ENCODE data around the gene INAFM2.

Gene INAFM2

GRCh38 chr15:40328751-40329150 lies 5.3 kb downstream of the INAFM2 start:
- Histone ChIP-seq H3K27me3 (ENCODE audit: insufficient read depth, low read length) (no peaks in the 10 kb centered on the region), H3K79me2 (ENCODE audit: control insufficient read depth, insufficient read depth, low read length, unreplicated experiment) (peaks cover 21% of the 10 kb centered on the region), H3K27ac (ENCODE audit: low read depth, low read length) (peak overlapping the region; percentile 31; the same call in 1 of the 2 replicates), H3K4me3 (ENCODE audit: low read depth, low read length) (no peak overlapping the region), H3K4me1 (ENCODE audit: control insufficient read depth, insufficient read depth, low read length, unreplicated experiment) (peaks cover 43% of the 10 kb centered on the region), H3K36me3 (ENCODE audit: insufficient read depth, low read length) (0 out of 2 replicates have a peak, but pooled peaks cover 6% of the 10 kb centered on the region), H2AFZ (ENCODE audit: low read length, unreplicated experiment) (no peak overlapping the region)

- no peaks in the 10 kb centered on the region for H3K27me3 ChIP-seq (ENCODE audit: insufficient read depth, low read length)
- H2AFZ ChIP-seq (ENCODE audit: low read length, unreplicated experiment) = no peak overlapping the region
- peaks cover 51% of the 10 kb centered on the region for H3K4me1 ChIP-seq (ENCODE audit: control insufficient read depth, insufficient read depth, low read length, unreplicated experiment)
- H3K79me2 ChIP-seq (ENCODE audit: control insufficient read depth, insufficient read depth, low read length, unreplicated experiment) = peaks cover 11% of the 10 kb centered on the region
- H3K27ac ChIP-seq (ENCODE audit: low read depth, low read length) = peak overlapping the region; percentile 31; the same call in 1 of the 2 replicates
- H3K4me3 ChIP-seq (ENCODE audit: low read depth, low read length) = no peak overlapping the region
- H3K36me3 ChIP-seq (ENCODE audit: insufficient read depth, low read length) = 0 out of 2 replicates have a peak, but pooled peaks cover 6% of the 10 kb centered on the region
Measured at GRCh38 chr15:40329804-40330203, 6.3 kb downstream of the INAFM2 start.

GRCh38 chr15:40330368-40330836 lies 6.9 kb downstream of the INAFM2 start:
- Histone ChIP-seq H3K4me1 (ENCODE audit: control insufficient read depth, insufficient read depth, low read length, unreplicated experiment) (peaks cover 51% of the 10 kb centered on the region), H3K79me2 (ENCODE audit: control insufficient read depth, insufficient read depth, low read length, unreplicated experiment) (peaks cover 5% of the 10 kb centered on the region), H3K4me3 (ENCODE audit: low read depth, low read length) (no peak overlapping the region), H2AFZ (ENCODE audit: low read length, unreplicated experiment) (no peak overlapping the region), H3K27me3 (ENCODE audit: insufficient read depth, low read length) (no peaks in the 10 kb centered on the region), H3K36me3 (ENCODE audit: insufficient read depth, low read length) (0 out of 2 replicates have a peak, but pooled peaks cover 6% of the 10 kb centered on the region), H3K27ac (ENCODE audit: low read depth, low read length) (no peak overlapping the region; the same call in 1 of the 2 replicates)

- no peaks in the 10 kb centered on the region for H3K79me2 ChIP-seq (ENCODE audit: control insufficient read depth, insufficient read depth, low read length, unreplicated experiment)
- no peak overlapping the region for H3K4me3 ChIP-seq (ENCODE audit: low read depth, low read length)
- no peaks in the 10 kb centered on the region for H3K27me3 ChIP-seq (ENCODE audit: insufficient read depth, low read length)
- no peak overlapping the region for H2AFZ ChIP-seq (ENCODE audit: low read length, unreplicated experiment)
- peaks cover 48% of the 10 kb centered on the region for H3K4me1 ChIP-seq (ENCODE audit: control insufficient read depth, insufficient read depth, low read length, unreplicated experiment)
- H3K27ac ChIP-seq (ENCODE audit: low read depth, low read length) = no peak overlapping the region
- H3K36me3 ChIP-seq (ENCODE audit: insufficient read depth, low read length) = 0 out of 2 replicates have a peak, but pooled peaks cover 6% of the 10 kb centered on the region
Measured at GRCh38 chr15:40331026-40331425, 7.5 kb downstream of the INAFM2 start.

GRCh38 chr15:40331637-40332036 lies 8.1 kb downstream of the INAFM2 start:
- no peak overlapping the region for H3K27ac ChIP-seq (ENCODE audit: low read depth, low read length)
- H3K36me3 ChIP-seq (ENCODE audit: insufficient read depth, low read length) = 0 out of 2 replicates have a peak, but pooled peaks cover 3% of the 10 kb centered on the region
- H3K4me3 ChIP-seq (ENCODE audit: low read depth, low read length) = no peak overlapping the region
- H3K4me1 ChIP-seq (ENCODE audit: control insufficient read depth, insufficient read depth, low read length, unreplicated experiment) = peaks cover 53% of the 10 kb centered on the region
- no peaks in the 10 kb centered on the region for H3K27me3 ChIP-seq (ENCODE audit: insufficient read depth, low read length)
- H3K79me2 ChIP-seq (ENCODE audit: control insufficient read depth, insufficient read depth, low read length, unreplicated experiment) = no peaks in the 10 kb centered on the region
- H2AFZ ChIP-seq (ENCODE audit: low read length, unreplicated experiment) = no peak overlapping the region

- Histone ChIP-seq H3K27me3 (ENCODE audit: insufficient read depth, low read length) (no peaks in the 10 kb centered on the region), H3K36me3 (ENCODE audit: insufficient read depth, low read length) (no peaks in the 10 kb centered on the region), H3K4me1 (ENCODE audit: control insufficient read depth, insufficient read depth, low read length, unreplicated experiment) (peaks cover 56% of the 10 kb centered on the region), H2AFZ (ENCODE audit: low read length, unreplicated experiment) (no peak overlapping the region), H3K4me3 (ENCODE audit: low read depth, low read length) (no peak overlapping the region), H3K79me2 (ENCODE audit: control insufficient read depth, insufficient read depth, low read length, unreplicated experiment) (peaks cover under 1% of the 10 kb centered on the region), H3K27ac (ENCODE audit: low read depth, low read length) (no peak overlapping the region)
Measured at GRCh38 chr15:40332113-40332781, 8.8 kb downstream of the INAFM2 start.

GRCh38 chr15:40333922-40334492 lies 10.5 kb downstream of the INAFM2 start:
- Histone ChIP-seq H3K27ac (ENCODE audit: low read depth, low read length) (peak overlapping the region; percentile 39; the same call in 1 of the 2 replicates), H3K36me3 (ENCODE audit: insufficient read depth, low read length) (no peaks in the 10 kb centered on the region), H3K27me3 (ENCODE audit: insufficient read depth, low read length) (no peaks in the 10 kb centered on the region), H3K4me3 (ENCODE audit: low read depth, low read length) (no peak overlapping the region), H2AFZ (ENCODE audit: low read length, unreplicated experiment) (no peak overlapping the region), H3K79me2 (ENCODE audit: control insufficient read depth, insufficient read depth, low read length, unreplicated experiment) (peaks cover 15% of the 10 kb centered on the region), H3K4me1 (ENCODE audit: control insufficient read depth, insufficient read depth, low read length, unreplicated experiment) (peaks cover 55% of the 10 kb centered on the region)

GRCh38 chr15:40334541-40334940 lies 11.0 kb downstream of the INAFM2 start:
- H3K79me2 ChIP-seq (ENCODE audit: control insufficient read depth, insufficient read depth, low read length, unreplicated experiment) = peaks cover 20% of the 10 kb centered on the region
- H3K4me3 ChIP-seq (ENCODE audit: low read depth, low read length) = no peak overlapping the region
- peak overlapping the region; percentile 39 for H3K27ac ChIP-seq (ENCODE audit: low read depth, low read length)
- peaks cover 58% of the 10 kb centered on the region for H3K4me1 ChIP-seq (ENCODE audit: control insufficient read depth, insufficient read depth, low read length, unreplicated experiment)
- no peaks in the 10 kb centered on the region for H3K36me3 ChIP-seq (ENCODE audit: insufficient read depth, low read length)
- no peak overlapping the region for H2AFZ ChIP-seq (ENCODE audit: low read length, unreplicated experiment)
- H3K27me3 ChIP-seq (ENCODE audit: insufficient read depth, low read length) = no peaks in the 10 kb centered on the region

GRCh38 chr15:40334941-40335795 lies 11.7 kb downstream of the INAFM2 start:
- no peak overlapping the region for H2AFZ ChIP-seq (ENCODE audit: low read length, unreplicated experiment)
- no peak overlapping the region for H3K4me3 ChIP-seq (ENCODE audit: low read depth, low read length)
- peaks cover 62% of the 10 kb centered on the region for H3K4me1 ChIP-seq (ENCODE audit: control insufficient read depth, insufficient read depth, low read length, unreplicated experiment)
- no peaks in the 10 kb centered on the region for H3K36me3 ChIP-seq (ENCODE audit: insufficient read depth, low read length)
- peaks cover 27% of the 10 kb centered on the region for H3K79me2 ChIP-seq (ENCODE audit: control insufficient read depth, insufficient read depth, low read length, unreplicated experiment)
- H3K27ac ChIP-seq (ENCODE audit: low read depth, low read length) = peak overlapping the region; percentile 39
- H3K27me3 ChIP-seq (ENCODE audit: insufficient read depth, low read length) = no peaks in the 10 kb centered on the region

- Histone ChIP-seq H2AFZ (ENCODE audit: low read length, unreplicated experiment) (no peak overlapping the region), H3K79me2 (ENCODE audit: control insufficient read depth, insufficient read depth, low read length, unreplicated experiment) (peaks cover 28% of the 10 kb centered on the region), H3K4me3 (ENCODE audit: low read depth, low read length) (no peak overlapping the region), H3K27me3 (ENCODE audit: insufficient read depth, low read length) (no peaks in the 10 kb centered on the region), H3K27ac (ENCODE audit: low read depth, low read length) (no peak overlapping the region), H3K36me3 (ENCODE audit: insufficient read depth, low read length) (no peaks in the 10 kb centered on the region), H3K4me1 (ENCODE audit: control insufficient read depth, insufficient read depth, low read length, unreplicated experiment) (peaks cover 69% of the 10 kb centered on the region)
Measured at GRCh38 chr15:40335938-40336743, 12.6 kb downstream of the INAFM2 start.
